ENCODE results near the gene PROSER3.

DNA sequence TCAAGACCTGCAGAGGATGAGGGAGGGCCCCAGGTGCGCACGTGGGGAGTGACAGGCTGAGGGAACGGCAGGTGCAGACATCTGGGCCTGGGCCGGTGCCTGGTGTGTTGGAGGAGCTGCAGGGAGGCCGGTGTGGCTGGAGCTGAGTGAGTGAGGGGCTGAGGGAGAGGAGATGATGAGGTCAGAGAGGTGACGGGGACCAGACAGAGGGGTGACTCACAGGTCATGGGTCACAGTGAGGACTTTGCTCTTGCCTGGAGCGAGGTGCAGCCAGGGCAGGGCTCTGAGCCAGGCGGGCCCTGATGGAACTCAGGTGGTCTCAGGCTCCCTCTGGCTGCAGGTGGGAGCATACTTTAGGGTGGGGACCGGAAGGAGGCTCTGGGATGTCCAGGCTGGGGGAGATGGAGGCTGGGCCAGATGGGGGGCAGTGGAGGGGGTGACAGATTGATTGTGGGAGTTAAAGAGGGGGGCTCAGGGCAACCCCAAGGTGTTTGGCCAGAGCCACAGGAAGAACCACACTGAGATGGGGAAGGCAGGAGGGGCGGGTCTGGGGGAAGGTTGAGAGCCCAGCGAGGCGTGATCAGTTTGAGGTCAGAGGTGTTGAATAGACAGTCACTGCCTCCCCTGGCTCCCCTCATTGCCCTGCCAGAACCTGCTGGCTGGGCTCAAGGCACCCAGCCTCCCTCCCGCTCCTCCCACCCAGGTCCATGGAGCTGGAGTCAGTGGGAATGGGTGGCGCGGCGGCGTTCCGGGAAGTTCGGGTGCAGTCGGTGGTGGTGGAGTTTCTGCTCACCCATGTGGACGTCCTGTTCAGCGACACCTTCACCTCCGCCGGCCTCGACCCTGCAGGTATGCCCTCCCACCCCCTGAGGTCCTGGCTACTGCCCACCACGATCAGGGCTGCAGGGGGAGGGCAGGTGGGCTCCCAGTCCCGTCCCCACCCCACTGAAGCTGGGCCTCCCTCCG is 25.8 kb downstream of the PROSER3 start:
- TF ChIP-seq, protein P1, sequence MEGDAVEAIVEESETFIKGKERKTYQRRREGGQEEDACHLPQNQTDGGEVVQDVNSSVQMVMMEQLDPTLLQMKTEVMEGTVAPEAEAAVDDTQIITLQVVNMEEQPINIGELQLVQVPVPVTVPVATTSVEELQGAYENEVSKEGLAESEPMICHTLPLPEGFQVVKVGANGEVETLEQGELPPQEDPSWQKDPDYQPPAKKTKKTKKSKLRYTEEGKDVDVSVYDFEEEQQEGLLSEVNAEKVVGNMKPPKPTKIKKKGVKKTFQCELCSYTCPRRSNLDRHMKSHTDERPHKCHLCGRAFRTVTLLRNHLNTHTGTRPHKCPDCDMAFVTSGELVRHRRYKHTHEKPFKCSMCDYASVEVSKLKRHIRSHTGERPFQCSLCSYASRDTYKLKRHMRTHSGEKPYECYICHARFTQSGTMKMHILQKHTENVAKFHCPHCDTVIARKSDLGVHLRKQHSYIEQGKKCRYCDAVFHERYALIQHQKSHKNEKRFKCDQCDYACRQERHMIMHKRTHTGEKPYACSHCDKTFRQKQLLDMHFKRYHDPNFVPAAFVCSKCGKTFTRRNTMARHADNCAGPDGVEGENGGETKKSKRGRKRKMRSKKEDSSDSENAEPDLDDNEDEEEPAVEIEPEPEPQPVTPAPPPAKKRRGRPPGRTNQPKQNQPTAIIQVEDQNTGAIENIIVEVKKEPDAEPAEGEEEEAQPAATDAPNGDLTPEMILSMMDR (conservative IDR thresholded peaks at IDR 0.05; ENCODE audit: low read length) = no peak
- TF ChIP-seq EZH2phosphoT487 (IDR thresholded peaks at IDR 0.05; ENCODE audit: borderline replicate concordance, low read depth, low read length) = no peak

All from OCI-LY7 (cell line).